HG02943 (cell line): ENCODE results near the gene DOCK3.

Experiments used
- ATAC-seq: cut with Tn5 transposase; IDR thresholded peaks from one replicate; pipeline ENCODE4 v1.9.1; 2021; ENCODE audit warnings: mild to moderate bottlenecking, low read depth, moderate library complexity; ENCODE audit not compliant: unreplicated experiment

DOCK3 gene

GRCh38 chr3:50674349-50675178 lies at the start of gene DOCK3:
TSS of gene DOCK3 (plus strand) at chr3:50674927. CDS start at chr3:50675264, 337 bp downstream.
- no peak for ATAC-seq

GRCh38 chr3:50625231-50626182 lies 49.2 kb upstream of the DOCK3 start:
- ATAC-seq = no peak

GRCh38 chr3:50626401-50626800 lies 48.3 kb upstream of the DOCK3 start:
- no peak for ATAC-seq

GRCh38 chr3:50627407-50628051 lies 47.2 kb upstream of the DOCK3 start:
- ATAC-seq = no peak

GRCh38 chr3:50628601-50629000 lies 46.1 kb upstream of the DOCK3 start:
- no peak for ATAC-seq

DNA sequence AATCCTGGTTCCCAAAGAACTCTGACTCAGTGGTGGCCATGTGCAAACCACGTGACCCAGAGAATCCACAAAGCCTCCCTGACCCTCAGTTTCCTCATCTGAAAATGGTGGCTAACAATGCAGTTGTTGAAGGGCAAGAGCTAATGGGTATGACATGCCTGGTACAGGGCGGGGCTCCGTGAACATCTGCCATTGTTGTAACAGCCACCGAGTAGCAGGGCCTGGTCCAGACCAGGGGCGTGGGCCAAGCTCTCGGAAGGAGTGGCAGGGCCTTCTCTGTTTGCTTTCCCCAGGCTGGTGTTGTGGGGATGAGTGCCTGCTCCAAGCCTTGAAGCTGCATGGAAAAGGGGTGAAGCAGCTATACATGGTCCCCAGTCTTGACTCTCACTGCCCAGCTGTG lies 44.3 kb upstream of the DOCK3 start:
- no peak for ATAC-seq

GRCh38 chr3:50630877-50631276 lies 43.9 kb upstream of the DOCK3 start:
- ATAC-seq = no peak

- ATAC-seq = no peak
These were observed 42.3 kb upstream of the DOCK3 start for GRCh38 chr3:50632450-50632849.

DNA sequence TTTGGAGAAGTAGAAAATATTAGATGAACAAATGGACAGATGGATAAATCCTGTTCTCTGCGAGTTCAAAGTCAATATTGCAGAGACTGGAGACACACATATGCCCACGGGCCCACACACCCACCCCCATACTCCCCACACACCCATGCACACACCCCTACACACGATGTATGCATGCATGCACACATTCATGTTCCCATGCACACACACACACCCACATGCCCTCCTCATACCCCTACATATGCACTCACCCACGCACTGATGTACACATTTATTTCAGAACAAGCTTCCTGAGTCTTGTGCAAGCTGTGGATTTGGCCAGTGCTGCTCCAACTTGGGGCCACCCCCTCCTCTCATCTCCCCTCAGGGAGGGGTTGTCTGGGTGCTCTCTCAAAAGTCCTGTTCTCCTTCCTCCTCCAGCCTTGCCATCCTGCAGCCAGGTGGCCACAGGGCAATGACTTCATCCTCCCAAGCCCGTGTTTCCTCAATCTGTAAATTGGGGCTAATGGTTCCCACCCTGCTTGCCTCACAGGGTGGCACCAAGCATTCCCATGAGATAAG lies 41.4 kb upstream of the DOCK3 start:
- no peak for ATAC-seq

DNA sequence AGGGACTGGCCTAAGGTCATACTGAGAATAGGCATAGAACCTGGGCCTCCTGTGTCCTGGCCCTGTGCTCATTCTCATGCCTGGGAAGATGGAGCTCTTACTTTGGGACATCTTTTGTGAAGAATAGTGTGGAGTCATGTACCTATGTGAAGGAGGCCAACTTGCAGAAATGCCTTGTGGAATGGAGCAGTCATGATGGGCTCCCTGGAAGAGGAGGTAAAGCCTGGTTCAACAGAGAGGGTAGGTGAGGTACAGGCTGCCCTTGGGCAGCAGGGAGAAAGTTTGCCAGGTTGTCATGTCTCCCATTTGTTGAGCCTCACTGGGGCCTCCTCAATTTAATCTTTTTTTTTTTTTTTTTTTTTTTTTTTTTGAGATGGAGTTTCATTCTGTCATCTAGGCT lies 39.7 kb upstream of the DOCK3 start:
- no peak for ATAC-seq

- no peak for ATAC-seq
These were observed 37.7 kb upstream of the DOCK3 start for GRCh38 chr3:50637011-50637410.

GRCh38 chr3:50637945-50638344 lies 36.8 kb upstream of the DOCK3 start:
- ATAC-seq = no peak

DNA sequence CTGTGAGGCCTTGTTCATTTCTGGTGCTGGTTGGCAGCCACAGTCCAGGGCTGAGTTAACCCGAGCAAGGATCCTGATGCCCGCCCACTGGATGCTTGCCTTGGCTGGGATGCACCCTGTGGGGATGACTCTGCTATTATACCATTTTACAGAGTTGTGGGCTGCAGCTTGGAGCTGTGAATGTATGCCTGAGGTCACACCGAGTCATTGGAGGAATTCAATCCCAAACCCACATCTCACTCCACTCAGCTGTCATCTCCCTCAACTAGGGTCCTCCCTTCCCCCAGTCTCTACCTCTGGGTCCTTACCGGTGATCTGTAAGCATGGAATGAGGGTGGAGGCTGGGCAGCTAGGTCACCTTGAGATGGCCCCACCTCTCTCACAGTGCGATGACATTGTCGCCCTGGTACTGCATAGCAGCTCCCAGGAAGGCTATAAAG lies 35.7 kb upstream of the DOCK3 start:
- no peak for ATAC-seq

- ATAC-seq = no peak
These were observed 32.3 kb upstream of the DOCK3 start for GRCh38 chr3:50642382-50642781.

DNA sequence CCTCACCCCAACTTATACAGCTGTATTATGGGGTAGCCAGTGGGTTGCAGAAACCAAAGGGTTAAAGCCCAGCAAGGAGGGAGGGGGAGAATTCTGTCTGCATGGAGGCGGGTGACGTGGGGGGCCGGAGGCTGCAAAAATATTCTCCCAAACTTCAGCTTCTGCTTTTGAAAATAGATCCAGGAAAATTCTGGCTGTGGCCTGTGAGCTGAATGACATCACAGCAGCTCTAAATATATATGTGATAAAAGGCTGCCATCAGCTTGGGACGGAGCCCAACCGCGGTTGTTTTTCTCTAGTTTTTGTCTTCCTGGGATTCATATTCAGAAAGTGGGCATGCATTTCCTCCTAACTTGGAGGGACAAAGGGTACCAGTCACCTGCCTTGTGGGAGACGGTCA lies 30.2 kb upstream of the DOCK3 start:
- no peak for ATAC-seq

- no peak for ATAC-seq
These were observed 29.3 kb upstream of the DOCK3 start for GRCh38 chr3:50645378-50645777.

DNA sequence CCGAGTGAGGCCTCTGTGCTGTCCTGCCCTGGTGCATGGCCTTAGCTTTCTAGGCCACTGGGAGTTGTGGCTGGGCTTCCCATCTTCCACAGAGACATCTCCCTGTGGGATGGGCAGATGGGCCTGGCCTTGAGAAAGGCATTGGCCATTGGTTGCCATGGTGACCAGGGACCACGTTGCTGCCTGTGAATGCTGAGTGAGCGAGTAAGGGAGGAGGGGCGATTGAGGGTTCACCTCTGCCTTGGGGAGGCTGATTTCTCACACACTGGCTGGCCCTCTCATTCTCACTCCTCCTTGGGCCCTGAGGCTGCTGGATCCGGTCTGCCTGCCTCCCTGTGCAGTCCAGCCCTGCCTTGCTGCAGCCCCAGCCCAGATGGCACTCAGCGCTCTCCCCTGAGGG lies 26.4 kb upstream of the DOCK3 start:
- ATAC-seq = no peak

DNA sequence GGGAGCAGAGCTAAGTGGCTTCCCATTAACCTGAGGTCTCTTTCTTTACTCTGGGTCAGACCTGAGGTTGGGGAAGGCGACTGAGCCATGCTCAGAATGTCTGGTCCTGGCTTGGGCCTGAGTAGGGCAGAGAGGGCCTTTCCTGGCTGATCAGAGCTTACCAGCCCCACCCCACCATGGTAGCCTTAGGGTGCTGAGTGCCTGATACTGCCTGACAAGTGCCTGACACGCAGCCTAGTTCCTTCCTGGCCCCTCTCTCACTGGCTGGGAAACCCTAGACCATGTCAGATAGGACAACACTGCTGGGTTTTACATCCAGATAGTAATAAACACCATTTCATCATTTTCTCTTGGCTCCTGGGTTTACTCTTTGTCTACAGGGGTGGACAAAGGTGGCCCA lies 25.8 kb upstream of the DOCK3 start:
- no peak for ATAC-seq

DNA sequence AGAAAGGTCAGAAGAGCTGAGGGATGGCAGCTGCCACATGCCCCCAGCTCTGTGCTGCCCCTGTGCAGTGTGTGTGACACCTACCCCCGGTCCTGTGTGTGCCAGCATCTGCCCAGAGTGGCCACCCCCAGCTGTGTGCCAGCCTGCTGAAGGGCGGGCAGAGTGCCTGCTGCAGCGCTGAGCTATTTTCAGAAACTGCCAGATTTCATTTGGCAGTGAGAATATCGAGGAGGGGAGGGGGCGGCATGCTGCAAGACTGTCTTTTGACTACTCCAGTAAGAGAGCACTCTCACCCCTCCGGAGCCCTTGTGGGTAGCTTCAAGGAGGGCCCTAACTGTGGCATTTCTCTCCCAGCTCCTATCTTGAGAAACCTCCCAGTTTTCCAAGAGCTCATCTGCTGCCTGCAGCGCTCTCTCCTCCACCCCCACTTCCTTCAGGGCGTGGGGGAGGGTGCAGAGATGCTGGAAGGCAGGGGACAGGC lies 25.2 kb upstream of the DOCK3 start:
- no peak for ATAC-seq

DNA sequence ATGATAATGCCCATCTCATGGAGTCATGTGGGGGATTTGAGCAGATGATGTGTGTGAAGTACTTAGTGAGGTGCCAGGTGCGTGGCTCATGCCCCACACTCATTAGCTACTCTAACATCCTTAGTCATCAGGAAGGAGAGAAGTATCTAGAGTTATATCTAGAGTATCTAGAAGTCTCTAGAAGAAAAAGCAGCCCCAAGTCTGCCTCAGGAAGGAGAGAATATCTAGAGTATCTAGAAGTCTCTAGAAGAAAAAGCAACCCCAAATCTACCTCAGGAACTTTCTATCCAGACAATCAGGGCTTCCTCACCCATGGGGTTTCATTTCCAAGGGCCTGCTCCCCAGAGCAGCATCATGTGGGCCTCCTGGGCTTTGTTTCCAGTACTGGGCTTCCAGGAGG lies 24.7 kb upstream of the DOCK3 start:
- no peak for ATAC-seq
